K562 (cell line): ENCODE results near the gene EFEMP2. TPM values are rescaled to one million over a fixed set of nuclear protein-coding genes. Genes with fewer than 3 reads are reported as not detected.
A peak's percentile ranks its signal among the peaks of the same experiment; 100 is the strongest.

Experiments
- CBX2 ChIP-seq: fragments of 200-600 bp; sonication (generic); IDR thresholded peaks from one replicate; pipeline ENCODE4 v1.6.1; 2012; ENCODE audit warnings: mild to moderate bottlenecking, low read length, inconsistent platforms; ENCODE audit not compliant: insufficient read depth, poor library complexity, severe bottlenecking
- CBX5 ChIP-seq: IDR thresholded peaks from 2 replicates; pipeline ENCODE4 v1.6.1; 2014; ENCODE audit warnings: low read depth, borderline replicate concordance
- CCNT2 ChIP-seq: IDR thresholded peaks from 2 replicates; pipeline ENCODE4 v1.6.1; 2011; ENCODE audit warnings: borderline replicate concordance, low read depth, mild to moderate bottlenecking, moderate library complexity, mixed read lengths, low read length; ENCODE audit not compliant: insufficient read length; ENCODE audit errors: extremely low read depth
- E2F3 ChIP-seq: fragments of 250-450 bp; sonication (Bioruptor Pico); IDR thresholded peaks from 2 replicates; pipeline ENCODE4 v1.4.0; 2020; ENCODE audit warnings: mild to moderate bottlenecking
- E2F4 ChIP-seq: sonication (generic); formaldehyde crosslinking; IDR thresholded peaks from 2 replicates; pipeline ENCODE4 v1.8.0; 2022; ENCODE audit warnings: mild to moderate bottlenecking, low read depth, missing genetic modification reagents
- EGR1 ChIP-seq: fragments of 450-650 bp; conservative IDR thresholded peaks from 2 replicates; pipeline ENCODE4 v1.6.1; 2017; ENCODE audit warnings: mild to moderate bottlenecking
- HOMEZ ChIP-seq: fragments of 250-450 bp; sonication (Bioruptor Pico); IDR thresholded peaks from 2 replicates; pipeline ENCODE4 v1.4.0; 2020; ENCODE audit warnings: mild to moderate bottlenecking, moderate library complexity
- KLF6 ChIP-seq: fragments of 250-450 bp; sonication (Bioruptor Pico); IDR thresholded peaks from 2 replicates; pipeline ENCODE4 v1.4.0; 2020; ENCODE audit warnings: mild to moderate bottlenecking, moderate library complexity, borderline replicate concordance
- MEIS2 ChIP-seq: fragments of 450-650 bp; IDR thresholded peaks from 2 replicates; pipeline ENCODE4 v1.6.1; 2014; ENCODE audit warnings: mild to moderate bottlenecking; ENCODE audit not compliant: partially characterized antibody
- MYC ChIP-seq, 2 experiments: fragments of 250-450 bp in 1 of 2; sonication (Bioruptor Pico) in 1 of 2; IDR thresholded peaks; 2 replicates each; pipeline versions ENCODE4 v1.5.1 to v1.6.1; 2012 to 2021; ENCODE audit warnings: low read depth in 2 of 2, borderline replicate concordance in 1 of 2, improper control_type of control experiment in 1 of 2, low read length in 1 of 2, mild to moderate bottlenecking in 1 of 2, moderate library complexity in 1 of 2
- NCOA4 ChIP-seq: fragments of 450-650 bp; IDR thresholded peaks from 2 replicates; pipeline ENCODE4 v1.6.1; 2018; ENCODE audit warnings: mild to moderate bottlenecking; ENCODE audit not compliant: partially characterized antibody
- NFATC3 ChIP-seq: fragments of 450-650 bp; IDR thresholded peaks from 2 replicates; pipeline ENCODE4 v1.6.1; 2017; ENCODE audit warnings: mild to moderate bottlenecking
- NR1H2 ChIP-seq: sonication (generic); formaldehyde crosslinking; IDR thresholded peaks from 2 replicates; pipeline ENCODE4 v1.4.0; 2020; ENCODE audit warnings: mild to moderate bottlenecking, missing genetic modification reagents
- OTX1 ChIP-seq: fragments of 450-650 bp; formaldehyde crosslinking; IDR thresholded peaks from 2 replicates; pipeline ENCODE4 v1.4.0; 2022; ENCODE audit warnings: mild to moderate bottlenecking
- SMARCE1 ChIP-seq: fragments of 450-650 bp; IDR thresholded peaks from 2 replicates; pipeline ENCODE4 v1.7.1; 2016; ENCODE audit warnings: mild to moderate bottlenecking
- SPI1 ChIP-seq: IDR thresholded peaks from 2 replicates; pipeline ENCODE4 v1.6.1; 2011; ENCODE audit warnings: low read depth, low read length, control low read depth, borderline replicate concordance
- TAF7 ChIP-seq: fragments of 450-650 bp; IDR thresholded peaks from 2 replicates; pipeline ENCODE4 v1.6.1; 2016; ENCODE audit warnings: missing genetic modification characterization, missing compliant biosample characterization
- XRCC3 ChIP-seq: fragments of 450-650 bp; IDR thresholded peaks from 2 replicates; pipeline ENCODE4 v1.6.1; 2017; ENCODE audit warnings: mild to moderate bottlenecking, moderate library complexity
- ZBTB43 ChIP-seq: sonication (generic); formaldehyde crosslinking; IDR thresholded peaks from 2 replicates; pipeline ENCODE4 v1.8.0; 2023; ENCODE audit warnings: mild to moderate bottlenecking, missing genetic modification reagents
- ZNF140 ChIP-seq: fragments of 250-450 bp; sonication (Bioruptor Pico); IDR thresholded peaks from 2 replicates; pipeline ENCODE4 v1.8.0; 2021; ENCODE audit warnings: moderate library complexity, mild to moderate bottlenecking, inconsistent platforms
- ZNF253 ChIP-seq: fragments of 250-450 bp; sonication (Bioruptor Pico); conservative IDR thresholded peaks from 2 replicates; pipeline ENCODE4 v1.6.1; 2021; ENCODE audit warnings: mild to moderate bottlenecking
- ZNF311 ChIP-seq: fragments of 250-450 bp; sonication (Bioruptor Pico); IDR thresholded peaks from 2 replicates; pipeline ENCODE4 v1.4.0; 2020; ENCODE audit warnings: mild to moderate bottlenecking, moderate library complexity
- ZNF41 ChIP-seq: fragments of 250-450 bp; sonication (Bioruptor Pico); conservative IDR thresholded peaks from 2 replicates; pipeline ENCODE4 v1.4.0; 2020; ENCODE audit warnings: mild to moderate bottlenecking
- ZNF551 ChIP-seq: fragments of 250-450 bp; sonication (Bioruptor Pico); IDR thresholded peaks from 2 replicates; pipeline ENCODE4 v1.5.0; 2021; ENCODE audit warnings: mild to moderate bottlenecking, moderate library complexity
- ZNF668 ChIP-seq: fragments of 250-450 bp; sonication (Bioruptor Pico); IDR thresholded peaks from 2 replicates; pipeline ENCODE4 v1.8.0; 2022; ENCODE audit warnings: mild to moderate bottlenecking, inconsistent platforms
- ZNF695 ChIP-seq: fragments of 450-650 bp; formaldehyde crosslinking; IDR thresholded peaks from 2 replicates; pipeline ENCODE4 v1.4.0; 2020; ENCODE audit warnings: mild to moderate bottlenecking, moderate library complexity
- ZNF77 ChIP-seq: fragments of 250-450 bp; sonication (Bioruptor Pico); IDR thresholded peaks from 2 replicates; pipeline ENCODE4 v1.5.0; 2020
- ZNF830 ChIP-seq: fragments of 250-450 bp; sonication (Bioruptor Pico); IDR thresholded peaks from 2 replicates; pipeline ENCODE4 v1.5.0; 2021; ENCODE audit warnings: mild to moderate bottlenecking
- ZSCAN32 ChIP-seq: fragments of 450-650 bp; formaldehyde crosslinking; IDR thresholded peaks from 2 replicates; pipeline ENCODE4 v1.4.0; 2020; ENCODE audit warnings: mild to moderate bottlenecking, moderate library complexity
- polyA plus RNA-seq, 8 experiments: library from polyadenylated mRNA; depleted of rRNA in 4 of 8; stranded (reverse) in 5 of 8; unstranded in 3 of 8; fragments of >200 nt; fragmentation: Nextera tagmentation in 2 of 8; fragmentation: Illumina TruSeq in 1 of 8; extraction: Ambion mirVana in 2 of 8; extraction: Trizol in 1 of 8; gene quantifications; 2 replicates each; pipeline versions ENCODE4 v1.2.1 to v1.2.3, GENCODE V29; 2011 to 2014; ENCODE audit warnings: inconsistent platforms in 1 of 8, missing spikeins in 1 of 8
- total RNA-seq, 7 experiments: library from RNA; depleted of rRNA in 6 of 7; stranded (reverse); fragments of >200 nt in 6 of 7; fragmentation: Illumina TruSeq in 2 of 7; extraction: Trizol in 2 of 7; gene quantifications; 2 replicates each; pipeline versions ENCODE4 v1.2.1 to v1.2.3, GENCODE V29; 2011 to 2021; ENCODE audit warnings: low replicate concordance in 1 of 7

The EFEMP2 gene
- total and polyA plus RNA-seq, 9 of the 15 experiments (the other 6 are each of a cell fraction or from before 2014, with no cell fraction given), result 0.07 to 2.9 (median 0.69) TPM; not detected in 1

- TF ChIP-seq E2F4 (CRISPR knock-in tag), result peak; percentile 78; the same call in 1 of the 2 replicates
- TF ChIP-seq CBX5, result peak; percentile 39; the same call in 1 of the 2 replicates
- no peak for TF ChIP-seq CBX2
- TF ChIP-seq ZNF830 (CRISPR knock-in tag), result no peak
- TF ChIP-seq EGR1, result peak; percentile 99
- no peak for TF ChIP-seq ZNF253 (CRISPR knock-in tag)
- peak; percentile 96 for TF ChIP-seq CCNT2
- TF ChIP-seq ZNF551 (CRISPR knock-in tag), result no peak
- no peak for TF ChIP-seq NR1H2 (CRISPR knock-in tag)
- no peak for TF ChIP-seq HOMEZ
- peak; percentile 35; the same call in 1 of the 2 replicates for TF ChIP-seq ZNF668 (CRISPR knock-in tag)
- no peak for TF ChIP-seq ZNF311
- peak; percentile 86 for TF ChIP-seq MYC (IDR thresholded peaks at IDR 0.05; ENCODE audit: low read depth, low read length)
- no peak for TF ChIP-seq MYC (CRISPR knock-in tag; IDR thresholded peaks at IDR 0.05; ENCODE audit: borderline replicate concordance, low read depth)
- no peak for TF ChIP-seq ZBTB43 (CRISPR knock-in tag)
- TF ChIP-seq TAF7, result no peak
- no peak for TF ChIP-seq ZNF140 (CRISPR knock-in tag)
- peak; percentile 84 for TF ChIP-seq E2F3 (CRISPR knock-in tag)
- no peak for TF ChIP-seq NCOA4
- TF ChIP-seq ZNF41 (CRISPR knock-in tag), result no peak
- peak; percentile 19 for TF ChIP-seq MEIS2
- TF ChIP-seq OTX1 (CRISPR knock-in tag), result no peak
- no peak for TF ChIP-seq SMARCE1
- no peak for TF ChIP-seq XRCC3
- no peak for TF ChIP-seq ZNF695
- no peak for TF ChIP-seq SPI1
- no peak for TF ChIP-seq ZSCAN32
- no peak for TF ChIP-seq ZNF77
- TF ChIP-seq NFATC3, result no peak
- TF ChIP-seq KLF6, result no peak
These were observed 46.6 kb upstream of the EFEMP2 start, which contains the start of gene DRAP1 (continued) for GRCh38 chr11:65919141-65919572.
